ENCODE measurements around the gene CDR2L. TPM values are rescaled to one million over a fixed set of nuclear protein-coding genes. Genes with fewer than 3 reads are reported as not detected.

The CDR2L gene
- total RNA-seq, 1 experiment from 2014 or later, result 31.0 TPM

GRCh38 chr17:75046407-75047289 is 59.2 kb downstream of the CDR2L start, which contains the start of the genes ATP5PD and KCTD2 (continued):
- TF ChIP-seq, protein P1, sequence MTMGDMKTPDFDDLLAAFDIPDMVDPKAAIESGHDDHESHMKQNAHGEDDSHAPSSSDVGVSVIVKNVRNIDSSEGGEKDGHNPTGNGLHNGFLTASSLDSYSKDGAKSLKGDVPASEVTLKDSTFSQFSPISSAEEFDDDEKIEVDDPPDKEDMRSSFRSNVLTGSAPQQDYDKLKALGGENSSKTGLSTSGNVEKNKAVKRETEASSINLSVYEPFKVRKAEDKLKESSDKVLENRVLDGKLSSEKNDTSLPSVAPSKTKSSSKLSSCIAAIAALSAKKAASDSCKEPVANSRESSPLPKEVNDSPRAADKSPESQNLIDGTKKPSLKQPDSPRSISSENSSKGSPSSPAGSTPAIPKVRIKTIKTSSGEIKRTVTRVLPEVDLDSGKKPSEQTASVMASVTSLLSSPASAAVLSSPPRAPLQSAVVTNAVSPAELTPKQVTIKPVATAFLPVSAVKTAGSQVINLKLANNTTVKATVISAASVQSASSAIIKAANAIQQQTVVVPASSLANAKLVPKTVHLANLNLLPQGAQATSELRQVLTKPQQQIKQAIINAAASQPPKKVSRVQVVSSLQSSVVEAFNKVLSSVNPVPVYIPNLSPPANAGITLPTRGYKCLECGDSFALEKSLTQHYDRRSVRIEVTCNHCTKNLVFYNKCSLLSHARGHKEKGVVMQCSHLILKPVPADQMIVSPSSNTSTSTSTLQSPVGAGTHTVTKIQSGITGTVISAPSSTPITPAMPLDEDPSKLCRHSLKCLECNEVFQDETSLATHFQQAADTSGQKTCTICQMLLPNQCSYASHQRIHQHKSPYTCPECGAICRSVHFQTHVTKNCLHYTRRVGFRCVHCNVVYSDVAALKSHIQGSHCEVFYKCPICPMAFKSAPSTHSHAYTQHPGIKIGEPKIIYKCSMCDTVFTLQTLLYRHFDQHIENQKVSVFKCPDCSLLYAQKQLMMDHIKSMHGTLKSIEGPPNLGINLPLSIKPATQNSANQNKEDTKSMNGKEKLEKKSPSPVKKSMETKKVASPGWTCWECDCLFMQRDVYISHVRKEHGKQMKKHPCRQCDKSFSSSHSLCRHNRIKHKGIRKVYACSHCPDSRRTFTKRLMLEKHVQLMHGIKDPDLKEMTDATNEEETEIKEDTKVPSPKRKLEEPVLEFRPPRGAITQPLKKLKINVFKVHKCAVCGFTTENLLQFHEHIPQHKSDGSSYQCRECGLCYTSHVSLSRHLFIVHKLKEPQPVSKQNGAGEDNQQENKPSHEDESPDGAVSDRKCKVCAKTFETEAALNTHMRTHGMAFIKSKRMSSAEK (CRISPR knock-in tag; IDR thresholded peaks at IDR 0.05; ENCODE audit: borderline replicate concordance), result no peak
- TF ChIP-seq ZNF138 (CRISPR knock-in tag; conservative IDR thresholded peaks at IDR 0.05), result no peak
- TF ChIP-seq ZNF423 (CRISPR knock-in tag; IDR thresholded peaks at IDR 0.05), result no peak
- TF ChIP-seq OVOL2 (CRISPR knock-in tag; IDR thresholded peaks at IDR 0.05; ENCODE audit: borderline replicate concordance), result no peak
- TF ChIP-seq ZBTB43 (CRISPR knock-in tag; IDR thresholded peaks at IDR 0.05), result 0 out of 2 replicates have a peak, but pooled peaks have one; percentile 13
- peak; percentile 84; the same call in 1 of the 2 replicates for TF ChIP-seq FOXP1 (CRISPR knock-in tag; IDR thresholded peaks at IDR 0.05; ENCODE audit: borderline replicate concordance)
- TF ChIP-seq AFF4 (CRISPR knock-in tag; IDR thresholded peaks at IDR 0.05; ENCODE audit: borderline replicate concordance), result peak; percentile 77; the same call in 1 of the 2 replicates
- TF ChIP-seq ZNF232 (CRISPR knock-in tag; IDR thresholded peaks at IDR 0.05), result peak; percentile 94
- TF ChIP-seq, protein P2, sequence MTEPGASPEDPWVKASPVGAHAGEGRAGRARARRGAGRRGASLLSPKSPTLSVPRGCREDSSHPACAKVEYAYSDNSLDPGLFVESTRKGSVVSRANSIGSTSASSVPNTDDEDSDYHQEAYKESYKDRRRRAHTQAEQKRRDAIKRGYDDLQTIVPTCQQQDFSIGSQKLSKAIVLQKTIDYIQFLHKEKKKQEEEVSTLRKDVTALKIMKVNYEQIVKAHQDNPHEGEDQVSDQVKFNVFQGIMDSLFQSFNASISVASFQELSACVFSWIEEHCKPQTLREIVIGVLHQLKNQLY (CRISPR knock-in tag; IDR thresholded peaks at IDR 0.05), result no peak
- TF ChIP-seq, protein P3, sequence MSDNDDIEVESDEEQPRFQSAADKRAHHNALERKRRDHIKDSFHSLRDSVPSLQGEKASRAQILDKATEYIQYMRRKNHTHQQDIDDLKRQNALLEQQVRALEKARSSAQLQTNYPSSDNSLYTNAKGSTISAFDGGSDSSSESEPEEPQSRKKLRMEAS (CRISPR knock-in tag; IDR thresholded peaks at IDR 0.05), result peak; percentile 81
- TF ChIP-seq ZNF263 (CRISPR knock-in tag; IDR thresholded peaks at IDR 0.05; ENCODE audit: low read depth), result no peak
- no peak for TF ChIP-seq CDX4 (CRISPR knock-in tag; IDR thresholded peaks at IDR 0.05; ENCODE audit: borderline replicate concordance)
- TF ChIP-seq, protein P4, sequence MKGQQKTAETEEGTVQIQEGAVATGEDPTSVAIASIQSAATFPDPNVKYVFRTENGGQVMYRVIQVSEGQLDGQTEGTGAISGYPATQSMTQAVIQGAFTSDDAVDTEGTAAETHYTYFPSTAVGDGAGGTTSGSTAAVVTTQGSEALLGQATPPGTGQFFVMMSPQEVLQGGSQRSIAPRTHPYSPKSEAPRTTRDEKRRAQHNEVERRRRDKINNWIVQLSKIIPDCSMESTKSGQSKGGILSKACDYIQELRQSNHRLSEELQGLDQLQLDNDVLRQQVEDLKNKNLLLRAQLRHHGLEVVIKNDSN (CRISPR knock-in tag; IDR thresholded peaks at IDR 0.05), result no peak; the same call in 1 of the 2 replicates
- no peak for TF ChIP-seq TCF7 (CRISPR knock-in tag; IDR thresholded peaks at IDR 0.05; ENCODE audit: low read depth)
- peak; percentile 86 for TF ChIP-seq SMAD3 (CRISPR knock-in tag; IDR thresholded peaks at IDR 0.05; ENCODE audit: borderline replicate concordance)
- TF ChIP-seq NR3C1 (CRISPR knock-in tag; conservative IDR thresholded peaks at IDR 0.05; ENCODE audit: low read depth), result no peak
- no peak for TF ChIP-seq MXD4 (CRISPR knock-in tag; IDR thresholded peaks at IDR 0.05; ENCODE audit: borderline replicate concordance)
- TF ChIP-seq TEAD4 (CRISPR knock-in tag; IDR thresholded peaks at IDR 0.05), result no peak
- TF ChIP-seq NFYB (CRISPR knock-in tag; conservative IDR thresholded peaks at IDR 0.05; ENCODE audit: low read depth), result peak; percentile 93

Data from WTC11 (cell line).